A673 (cell line): ENCODE results near the gene ZFYVE21. TPM values are rescaled to one million over a fixed set of nuclear protein-coding genes. Genes with fewer than 3 reads are reported as not detected.

Source experiments
- BruUV-seq: library from RNA; stranded (reverse); fragments of 400-500 nt; replicated peaks from 2 replicates; lab custom pipeline; 2021; lab: Mats Ljungman, UMichigan
- CTCF ChIA-PET: fragments of 300-600 bp; sonication (Branson Sonifier 250); formaldehyde crosslinking; loops from one replicate; lab custom pipeline; 2022; ENCODE audit warnings: antibody characterized with exemption; lab: Charles Lee
- POLR2A ChIA-PET: fragments of 300-600 bp; sonication (Branson Sonifier 250); formaldehyde crosslinking; loops from one replicate; lab custom pipeline; 2022; ENCODE audit warnings: antibody characterized with exemption; ENCODE audit not compliant: low non-redundant PET; lab: Charles Lee
- DNase-seq: peaks from one replicate; pipeline ENCODE4 v3.0.0-alpha.2; 2015; ENCODE audit warnings: low spot score
- H3K27ac ChIP-seq: fragments of 200-600 bp; sonication (generic); 2 replicates; pipeline ENCODE4 v1.5.1; 2016; ENCODE audit warnings: mixed run types, low read depth, mild to moderate bottlenecking, mixed read lengths, antibody characterized with exemption, low read length; ENCODE audit not compliant: poor library complexity, severe bottlenecking
- H3K27me3 ChIP-seq: fragments of 200-600 bp; sonication (generic); replicated peaks from 2 replicates; pipeline ENCODE4 v1.6.1; 2017; ENCODE audit warnings: mixed run types, low read depth, mild to moderate bottlenecking, mixed read lengths, antibody characterized with exemption, low read length; ENCODE audit not compliant: insufficient read depth, poor library complexity
- H3K36me3 ChIP-seq: fragments of 200-600 bp; sonication (generic); 2 replicates; pipeline ENCODE4 v1.6.1; 2016; ENCODE audit warnings: mixed run types, mild to moderate bottlenecking, mixed read lengths, antibody characterized with exemption, low read length; ENCODE audit not compliant: insufficient read depth, poor library complexity, severe bottlenecking
- H3K4me1 ChIP-seq: fragments of 200-600 bp; sonication (generic); 2 replicates; pipeline ENCODE4 v1.6.1; 2017; ENCODE audit warnings: mixed run types, mild to moderate bottlenecking, mixed read lengths, antibody characterized with exemption, low read length; ENCODE audit not compliant: insufficient read depth, poor library complexity, severe bottlenecking
- H3K4me3 ChIP-seq: fragments of 200-600 bp; sonication (generic); 2 replicates; pipeline ENCODE4 v1.5.1; 2016; ENCODE audit warnings: low read depth, mixed run types, mild to moderate bottlenecking, mixed read lengths, low read length; ENCODE audit not compliant: poor library complexity, severe bottlenecking
- H3K9me3 ChIP-seq: fragments of 200-600 bp; sonication (generic); 2 replicates; pipeline ENCODE4 v1.6.1; 2016; ENCODE audit warnings: mixed run types, low read depth, mild to moderate bottlenecking, mixed read lengths, antibody characterized with exemption, low read length; ENCODE audit not compliant: poor library complexity, severe bottlenecking
- CTCF ChIP-seq: fragments of 300-800, 200-600 bp; sonication (generic); conservative IDR thresholded peaks from 2 replicates; pipeline ENCODE4 v1.5.1; 2017; ENCODE audit warnings: low read depth, mild to moderate bottlenecking, antibody characterized with exemption, low read length, moderate library complexity, mixed read lengths
- EZH2 ChIP-seq: fragments of 200-600 bp; sonication (generic); IDR thresholded peaks from 2 replicates; pipeline ENCODE4 v1.6.1; 2017; ENCODE audit warnings: borderline replicate concordance, low read depth, mild to moderate bottlenecking, mixed read lengths, antibody characterized with exemption, low read length; ENCODE audit not compliant: poor library complexity, severe bottlenecking
- intact Hi-C: fragments of 100-400 bp; cut with micrococcal nuclease; formaldehyde crosslinking; loops from one replicate; pipeline ENCODE4 v1.10.0; 2022; ENCODE audit not compliant: unreplicated experiment
- total RNA-seq: library from RNA; stranded (reverse); gene quantifications from 2 replicates; pipeline ENCODE4 v1.2.3, GENCODE V29; 2021

ZFYVE21 gene
- total RNA-seq, 1 experiment from 2014 or later, result 35.7 TPM

- intact Hi-C loops, result no loop called here
- H3K4me3 ChIP-seq, result no peak overlapping the region
These were observed 23.5 kb upstream of the ZFYVE21 start for GRCh38 chr14:103692159-103692558.

DNA sequence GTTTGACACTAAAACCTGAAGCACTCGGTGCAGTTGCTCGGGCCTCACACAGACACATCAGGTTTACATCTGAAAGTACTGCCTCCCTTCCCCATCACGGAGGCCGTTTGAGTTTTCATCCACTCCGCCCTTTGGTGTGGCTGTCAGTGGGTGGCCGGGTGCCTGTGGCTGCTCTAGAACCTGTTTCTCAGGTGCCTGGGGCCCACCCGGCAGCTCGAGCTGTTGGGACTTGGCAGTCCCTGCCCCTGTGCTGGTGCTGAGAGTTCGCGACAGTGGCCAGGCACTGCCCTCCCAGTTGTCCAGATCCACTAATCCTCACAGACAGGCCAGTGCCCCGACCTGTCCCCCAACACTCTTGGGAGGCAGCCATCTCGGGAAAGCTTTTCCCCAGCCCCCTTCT is 22.7 kb upstream of the ZFYVE21 start:
- H3K36me3 ChIP-seq, result peaks cover 37% of the 10 kb centered on the region
- ChIA-PET POLR2A (interaction anchor here (0.6 kb wide), 1 partner anchor 170 kb away, joined by 14 read pairs; no protein-coding TSS in a partner anchor), CTCF (no interaction called here)
- H3K27me3 ChIP-seq, result no peaks in the 10 kb centered on the region
- no peak overlapping the region for H3K27ac ChIP-seq
- intact Hi-C loops, result no loop called here
- no peak for TF ChIP-seq CTCF
- TF ChIP-seq EZH2, result no peak
- DNase-seq, result no peak
- H3K9me3 ChIP-seq, result no peaks in the 10 kb centered on the region
- BruUV-seq, result no TSS peak
- peaks cover 26% of the 10 kb centered on the region for H3K4me1 ChIP-seq
- no peak overlapping the region for H3K4me3 ChIP-seq

More at GRCh38 chr14:103692159-103692558, 23.5 kb upstream of the ZFYVE21 start:
- H3K36me3 ChIP-seq, result peaks cover 35% of the 10 kb centered on the region
- DNase-seq, result no peak
- ChIA-PET CTCF (no interaction called here), POLR2A (no interaction called here)
- no TSS peak for BruUV-seq
- TF ChIP-seq CTCF (no peak), EZH2 (no peak)
- H3K9me3 ChIP-seq, result no peaks in the 10 kb centered on the region
- peaks cover 19% of the 10 kb centered on the region for H3K4me1 ChIP-seq
- no peaks in the 10 kb centered on the region for H3K27me3 ChIP-seq
- no peak overlapping the region for H3K27ac ChIP-seq

- POLR2A ChIA-PET, result interaction anchor here (0.6 kb wide), 1 partner anchor 170 kb away, joined by 14 read pairs; no protein-coding TSS in a partner anchor
- intact Hi-C loops, result no loop called here
- CTCF ChIA-PET, result no interaction called here
- Histone ChIP-seq H3K4me1 (peaks cover 26% of the 10 kb centered on the region), H3K9me3 (no peaks in the 10 kb centered on the region), H3K27ac (no peak overlapping the region), H3K4me3 (no peak overlapping the region), H3K27me3 (no peaks in the 10 kb centered on the region), H3K36me3 (peaks cover 40% of the 10 kb centered on the region)
- TF ChIP-seq CTCF (no peak), EZH2 (no peak)
- no TSS peak for BruUV-seq
- no peak for DNase-seq
These were observed 22.1 kb upstream of the ZFYVE21 start for GRCh38 chr14:103693515-103693914.
